Peyer's patch (tissue), 4 donors: ENCODE results near the gene RBMS1. TPM values are rescaled to one million over a fixed set of nuclear protein-coding genes. Genes with fewer than 3 reads are reported as not detected.

Experiments
- DNase-seq, 3 donors: peaks; one replicate each; pipeline ENCODE4 v3.0.0-alpha.2; 2017 to 2019
- H3K27ac ChIP-seq, 4 donors: fragments of 200-600 bp; sonication (generic); one replicate each; pipeline ENCODE4 v1.5.1; 2016 to 2019
- H3K27me3 ChIP-seq, 2 donors: fragments of 200-600 bp; sonication (generic); one replicate each; pipeline ENCODE4 v1.5.1; 2019
- H3K36me3 ChIP-seq, 3 donors: fragments of 200-600 bp; sonication (generic); one replicate each; pipeline ENCODE4 v1.5.1; 2016 to 2019
- H3K4me1 ChIP-seq, 4 donors: fragments of 200-600 bp; sonication (generic); one replicate each; pipeline ENCODE4 v1.5.1; 2016 to 2019
- H3K4me3 ChIP-seq, 4 donors: fragments of 200-600 bp; sonication (generic); 1 replicate in 3 of 4; 2 replicates in 1 of 4; pipeline ENCODE4 v1.5.1; 2016 to 2019; ENCODE audit warnings: mild to moderate bottlenecking in 1 of 4
- H3K9me3 ChIP-seq, 4 donors: fragments of 200-600 bp; sonication (generic); one replicate each; pipeline ENCODE4 v1.5.1; 2016 to 2019; ENCODE audit warnings: mild to moderate bottlenecking in 1 of 4
- POLR2A ChIP-seq, 2 donors: fragments of 450-650 bp; IDR thresholded peaks; one replicate each; pipeline ENCODE4 v1.5.1; 2017; ENCODE audit warnings: antibody characterized with exemption in 2 of 2, mild to moderate bottlenecking in 2 of 2, moderate library complexity in 2 of 2
- total RNA-seq, 4 donors: library from RNA; depleted of rRNA; stranded (reverse); fragments of >200 nt; gene quantifications; one replicate each; pipeline ENCODE4 v1.1.0, GENCODE V29; 2016
- TF ChIP-seq, protein P1 (sequence below), 6 experiments: fragments of 450-650 bp in 4 of 6; fragments of 200-600 bp in 2 of 6; sonication (generic) in 1 of 6; IDR thresholded peaks; one replicate each; pipeline ENCODE4 v1.5.1; 2017 to 2019; ENCODE audit warnings: antibody characterized with exemption in 6 of 6, mild to moderate bottlenecking in 3 of 6, moderate library complexity in 1 of 6

Gene RBMS1
- total RNA-seq, 4 donors from 2014 or later, result 10.5 to 41.3 (median 18.5) TPM

DNA sequence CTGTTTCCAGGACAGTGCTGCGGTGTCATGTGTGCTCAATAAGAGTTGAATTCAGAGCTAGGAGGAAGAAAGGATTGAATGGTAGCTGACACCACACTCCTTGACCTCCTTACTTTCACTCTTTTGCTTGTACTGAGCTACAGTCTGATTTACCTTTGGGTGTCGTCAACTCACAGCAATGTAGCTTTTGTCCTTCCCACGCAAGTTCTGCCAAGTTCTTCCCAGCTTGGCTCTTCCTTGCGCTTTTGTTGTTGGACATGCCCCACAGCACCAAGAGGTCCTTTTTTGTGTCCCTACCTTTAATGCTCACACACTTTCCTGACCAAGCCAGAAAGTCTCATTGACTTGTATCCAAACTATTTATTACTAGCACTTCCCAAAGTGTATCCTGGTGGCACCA is 255.2 kb downstream of the RBMS1 start:
- H3K36me3 ChIP-seq, result no peaks in the 10 kb centered on the region
- TF ChIP-seq, protein P1, sequence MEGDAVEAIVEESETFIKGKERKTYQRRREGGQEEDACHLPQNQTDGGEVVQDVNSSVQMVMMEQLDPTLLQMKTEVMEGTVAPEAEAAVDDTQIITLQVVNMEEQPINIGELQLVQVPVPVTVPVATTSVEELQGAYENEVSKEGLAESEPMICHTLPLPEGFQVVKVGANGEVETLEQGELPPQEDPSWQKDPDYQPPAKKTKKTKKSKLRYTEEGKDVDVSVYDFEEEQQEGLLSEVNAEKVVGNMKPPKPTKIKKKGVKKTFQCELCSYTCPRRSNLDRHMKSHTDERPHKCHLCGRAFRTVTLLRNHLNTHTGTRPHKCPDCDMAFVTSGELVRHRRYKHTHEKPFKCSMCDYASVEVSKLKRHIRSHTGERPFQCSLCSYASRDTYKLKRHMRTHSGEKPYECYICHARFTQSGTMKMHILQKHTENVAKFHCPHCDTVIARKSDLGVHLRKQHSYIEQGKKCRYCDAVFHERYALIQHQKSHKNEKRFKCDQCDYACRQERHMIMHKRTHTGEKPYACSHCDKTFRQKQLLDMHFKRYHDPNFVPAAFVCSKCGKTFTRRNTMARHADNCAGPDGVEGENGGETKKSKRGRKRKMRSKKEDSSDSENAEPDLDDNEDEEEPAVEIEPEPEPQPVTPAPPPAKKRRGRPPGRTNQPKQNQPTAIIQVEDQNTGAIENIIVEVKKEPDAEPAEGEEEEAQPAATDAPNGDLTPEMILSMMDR (IDR thresholded peaks at IDR 0.05), result no peak
- no peak for TF ChIP-seq POLR2A (IDR thresholded peaks at IDR 0.05)
- no peaks in the 10 kb centered on the region for H3K9me3 ChIP-seq
- peaks cover 0 to 10% (median 0%) of the 10 kb centered on the region in 4 donors for H3K4me1 ChIP-seq
- no peak overlapping the region for H3K4me3 ChIP-seq
- DNase-seq, result no peak
- no peak overlapping the region for H3K27ac ChIP-seq
- no peaks in the 10 kb centered on the region for H3K27me3 ChIP-seq

DNA sequence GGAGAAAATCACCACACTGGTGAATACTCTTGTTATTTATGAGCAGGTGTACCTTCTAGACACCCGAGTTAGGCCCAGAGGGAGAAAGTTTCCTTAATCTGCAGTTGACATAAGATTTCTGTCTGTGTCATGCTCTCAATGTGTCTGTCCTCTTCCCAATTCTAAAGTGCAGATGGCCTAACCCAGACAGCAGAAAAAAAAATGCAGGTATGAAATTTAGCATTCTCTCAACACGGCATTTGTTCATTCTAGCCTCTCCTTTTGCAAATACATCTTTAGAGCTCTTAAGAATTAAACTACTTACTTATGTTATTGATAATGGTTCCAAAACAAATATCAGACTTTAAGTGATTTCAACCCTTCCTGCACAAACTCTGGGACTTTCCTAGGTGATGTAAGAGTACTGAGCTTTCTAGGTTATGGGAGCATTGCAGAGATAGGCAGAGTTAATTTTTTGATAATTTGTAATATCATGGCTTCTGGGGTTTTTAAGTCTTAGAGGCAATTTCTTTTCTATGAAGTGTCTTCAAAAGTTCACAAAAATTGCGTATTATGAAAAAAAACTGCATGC is 260.6 kb downstream of the RBMS1 start:
- no peak overlapping the region for H3K4me3 ChIP-seq
- no peaks in the 10 kb centered on the region for H3K27me3 ChIP-seq
- H3K4me1 ChIP-seq, result peaks cover 0 to 8% (median 0%) of the 10 kb centered on the region in 4 donors
- H3K9me3 ChIP-seq, result no peaks in the 10 kb centered on the region
- DNase-seq, result no peak
- H3K36me3 ChIP-seq, result no peaks in the 10 kb centered on the region
- H3K27ac ChIP-seq, result no peak overlapping the region
- TF ChIP-seq, protein P1 (IDR thresholded peaks at IDR 0.05), result no peak
- TF ChIP-seq POLR2A (IDR thresholded peaks at IDR 0.05), result no peak

DNA sequence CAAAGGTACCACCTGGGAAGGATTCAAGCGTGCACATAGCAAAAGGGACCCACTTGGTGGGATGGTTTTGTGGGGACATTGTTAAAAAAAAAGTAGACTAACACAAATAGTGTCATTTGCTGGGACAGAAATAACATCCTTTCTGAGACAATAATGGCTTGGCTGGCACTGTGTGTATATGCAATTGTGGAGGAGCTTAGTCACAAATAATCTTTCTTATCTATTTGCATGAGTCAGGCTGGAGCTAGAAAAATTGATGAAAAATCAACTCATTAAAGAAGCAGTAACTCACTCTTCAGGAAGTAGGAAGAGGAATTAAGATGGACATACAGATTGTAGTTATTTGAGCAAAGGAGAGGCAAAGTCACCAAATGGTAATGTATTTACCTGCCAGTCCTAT is 264.0 kb downstream of the RBMS1 start:
- DNase-seq, result no peak
- no peaks in the 10 kb centered on the region for H3K9me3 ChIP-seq
- H3K27ac ChIP-seq, result peak overlapping the region in 2 of 4 donors; percentile 23 to 68
- H3K4me1 ChIP-seq, result peaks cover 0 to 8% (median 0%) of the 10 kb centered on the region in 4 donors
- H3K27me3 ChIP-seq, result no peaks in the 10 kb centered on the region
- no peak for TF ChIP-seq POLR2A (IDR thresholded peaks at IDR 0.05)
- H3K36me3 ChIP-seq, result no peaks in the 10 kb centered on the region
- no peak overlapping the region for H3K4me3 ChIP-seq

DNA sequence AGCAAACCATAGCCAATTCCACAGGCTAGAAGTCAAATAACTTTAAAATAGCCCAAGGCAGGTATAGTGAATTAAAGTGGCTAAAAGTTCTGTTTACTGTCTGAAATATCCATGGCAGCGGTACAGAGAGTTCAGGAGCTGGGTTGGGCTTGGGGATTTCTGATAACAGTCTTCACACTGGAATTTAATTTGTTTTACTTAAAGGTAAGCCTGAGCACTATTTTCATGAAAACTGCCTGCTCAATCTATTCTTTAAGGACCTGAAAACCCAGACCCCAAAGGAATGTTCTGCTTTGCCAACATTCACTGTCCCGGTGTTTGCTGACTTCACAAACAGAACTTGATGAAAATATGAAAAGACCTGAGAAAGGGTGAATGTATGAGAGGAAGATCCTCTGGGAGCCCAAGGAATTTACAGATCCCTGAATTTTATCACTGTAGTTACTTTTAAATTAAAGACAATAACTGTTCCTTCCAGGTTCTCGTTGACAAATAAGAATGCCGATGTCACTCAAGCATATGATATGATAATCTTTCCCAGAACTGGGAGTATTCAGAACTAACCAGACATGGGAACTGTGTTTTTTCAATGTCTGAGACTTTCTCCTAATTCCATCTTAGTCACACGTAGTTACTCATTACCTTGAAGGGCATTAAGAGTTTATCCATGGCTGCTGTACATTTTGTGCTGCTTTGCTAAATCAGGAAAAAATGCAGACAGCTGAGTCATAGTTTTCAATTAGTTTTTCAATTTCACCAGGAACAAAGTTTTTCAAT is 265.3 kb downstream of the RBMS1 start:
- H3K27me3 ChIP-seq, result no peaks in the 10 kb centered on the region
- peak overlapping the region in 3 of 4 donors; percentile 12 to 35 (median 20) for H3K27ac ChIP-seq
- no peaks in the 10 kb centered on the region for H3K36me3 ChIP-seq
- peaks cover 0 to 19% (median 0%) of the 10 kb centered on the region in 4 donors for H3K4me1 ChIP-seq
- no peaks in the 10 kb centered on the region for H3K9me3 ChIP-seq
- H3K4me3 ChIP-seq, result no peak overlapping the region
- no peak for TF ChIP-seq POLR2A (IDR thresholded peaks at IDR 0.05)
- TF ChIP-seq, protein P1 (IDR thresholded peaks at IDR 0.05), result no peak
- DNase-seq, result no peak

DNA sequence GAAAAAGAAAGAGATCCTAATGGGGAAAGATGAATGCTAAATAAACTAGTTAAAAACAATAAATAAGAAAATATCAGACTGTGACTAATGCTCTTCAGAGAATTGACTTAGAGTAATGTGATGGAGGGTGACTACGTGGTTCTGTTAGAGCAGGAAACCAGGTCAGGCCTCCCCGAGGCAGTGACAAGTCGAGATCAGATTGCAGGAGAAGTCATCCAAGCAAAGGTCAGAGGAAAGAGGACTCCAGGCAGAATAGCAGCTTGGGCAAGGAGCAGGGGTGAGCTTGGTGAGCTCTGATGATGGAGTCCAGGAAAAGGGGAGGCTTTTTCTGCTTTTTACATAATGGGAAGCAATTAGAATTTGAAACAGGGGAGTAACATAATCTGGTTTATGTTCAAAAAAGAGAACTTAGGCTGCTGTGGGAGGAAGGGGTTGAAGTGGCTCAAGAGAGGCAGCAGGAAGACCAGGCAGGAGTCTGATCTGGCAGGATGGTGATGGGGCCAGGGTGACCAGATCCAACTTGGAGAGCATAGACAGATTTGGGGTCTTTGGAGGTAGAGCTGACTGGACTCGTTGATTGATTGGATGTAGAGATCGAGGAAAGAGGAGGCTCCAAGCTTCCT is 266.2 kb downstream of the RBMS1 start:
- DNase-seq, result peak in 1 of 3 donors; percentile 74
- Histone ChIP-seq H3K4me1 (peaks cover 0 to 20% (median under 1%) of the 10 kb centered on the region in 4 donors), H3K9me3 (no peaks in the 10 kb centered on the region), H3K27me3 (no peaks in the 10 kb centered on the region), H3K4me3 (no peak overlapping the region), H3K36me3 (no peaks in the 10 kb centered on the region), H3K27ac (peak overlapping the region in 2 of 4 donors; percentile 12 to 35)
- TF ChIP-seq POLR2A (IDR thresholded peaks at IDR 0.05), result peak in 1 of 2 donors; percentile 26
- TF ChIP-seq, protein P1 (IDR thresholded peaks at IDR 0.05), result no peak

DNA sequence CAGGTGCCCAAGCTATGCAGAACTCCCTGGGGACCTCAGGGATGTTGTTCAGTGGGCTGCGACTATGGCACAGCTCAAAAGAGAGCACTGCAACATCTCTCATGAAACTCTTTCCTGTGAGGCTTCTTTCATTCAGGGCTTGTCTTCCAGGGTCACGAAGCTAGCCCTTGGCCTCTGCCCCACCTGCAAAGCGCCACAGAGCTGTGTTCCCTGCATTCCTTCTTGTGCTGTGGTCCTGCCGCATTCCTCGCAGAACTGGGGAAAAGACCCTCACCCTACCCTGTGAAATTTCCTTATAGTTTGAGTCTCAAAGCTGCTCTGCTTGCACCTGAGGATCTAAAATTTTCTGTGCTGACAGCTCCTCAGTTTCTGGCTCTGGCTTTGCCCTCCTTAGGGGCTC is 267.2 kb downstream of the RBMS1 start:
- TF ChIP-seq POLR2A (IDR thresholded peaks at IDR 0.05), result no peak
- H3K27me3 ChIP-seq, result no peaks in the 10 kb centered on the region
- DNase-seq, result no peak
- H3K4me3 ChIP-seq, result no peak overlapping the region
- no peaks in the 10 kb centered on the region for H3K9me3 ChIP-seq
- peaks cover 0 to 30% (median 3%) of the 10 kb centered on the region in 4 donors for H3K4me1 ChIP-seq
- no peaks in the 10 kb centered on the region for H3K36me3 ChIP-seq
- no peak overlapping the region for H3K27ac ChIP-seq
